SK-N-SH treated with all-trans-retinoic acid at 6 μM for 48 hours (cell line): Measurements from ENCODE around the gene FNBP1L.

Experiments used
- ARNTL ChIP-seq: fragments of 450-650 bp; formaldehyde crosslinking; IDR thresholded peaks from 2 replicates; pipeline ENCODE4 v1.5.0; 2020; ENCODE audit warnings: low read depth, mild to moderate bottlenecking, moderate library complexity, borderline replicate concordance
- ISL1 ChIP-seq: fragments of 250-450 bp; sonication (Bioruptor Pico); IDR thresholded peaks from 2 replicates; pipeline ENCODE4 v2.1.2; 2022; ENCODE audit warnings: mild to moderate bottlenecking, moderate library complexity
- ZFP30 ChIP-seq: fragments of 450-650 bp; formaldehyde crosslinking; IDR thresholded peaks from 2 replicates; pipeline ENCODE4 v1.5.0; 2022; ENCODE audit warnings: mild to moderate bottlenecking, moderate library complexity
- ZNF70 ChIP-seq: fragments of 450-650 bp; formaldehyde crosslinking; IDR thresholded peaks from 2 replicates; pipeline ENCODE4 v1.5.0; 2020; ENCODE audit warnings: mild to moderate bottlenecking, moderate library complexity
- TF ChIP-seq, protein P1 (sequence below): fragments of 250-450 bp; sonication (Bioruptor Pico); IDR thresholded peaks from 2 replicates; pipeline ENCODE4 v1.8.0; 2020; ENCODE audit warnings: mild to moderate bottlenecking, moderate library complexity, borderline replicate concordance

DNA sequence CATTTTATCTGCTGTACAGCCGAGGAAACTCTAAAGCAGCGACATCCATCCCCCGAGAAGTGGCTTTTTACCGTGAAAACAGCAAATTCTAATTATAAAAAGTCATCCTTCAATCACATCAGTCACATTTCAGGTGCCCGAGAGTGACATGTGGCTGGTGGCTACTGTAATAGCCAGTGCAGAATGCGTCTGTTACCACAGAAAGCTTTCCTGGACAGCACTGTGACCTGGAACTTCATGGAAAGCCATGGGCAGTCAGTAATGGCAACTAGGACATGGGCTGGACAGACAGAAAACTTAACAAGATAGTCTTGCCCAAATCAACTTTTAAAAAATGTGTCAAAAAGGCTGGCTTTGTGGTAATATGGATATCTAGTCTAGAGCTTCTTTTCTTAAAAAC, 127.1 kb downstream of the FNBP1L start:
- TF ChIP-seq ARNTL: no peak
- no peak for TF ChIP-seq ZNF70 (CRISPR knock-in tag)
- TF ChIP-seq ISL1: no peak
- TF ChIP-seq, protein P1, sequence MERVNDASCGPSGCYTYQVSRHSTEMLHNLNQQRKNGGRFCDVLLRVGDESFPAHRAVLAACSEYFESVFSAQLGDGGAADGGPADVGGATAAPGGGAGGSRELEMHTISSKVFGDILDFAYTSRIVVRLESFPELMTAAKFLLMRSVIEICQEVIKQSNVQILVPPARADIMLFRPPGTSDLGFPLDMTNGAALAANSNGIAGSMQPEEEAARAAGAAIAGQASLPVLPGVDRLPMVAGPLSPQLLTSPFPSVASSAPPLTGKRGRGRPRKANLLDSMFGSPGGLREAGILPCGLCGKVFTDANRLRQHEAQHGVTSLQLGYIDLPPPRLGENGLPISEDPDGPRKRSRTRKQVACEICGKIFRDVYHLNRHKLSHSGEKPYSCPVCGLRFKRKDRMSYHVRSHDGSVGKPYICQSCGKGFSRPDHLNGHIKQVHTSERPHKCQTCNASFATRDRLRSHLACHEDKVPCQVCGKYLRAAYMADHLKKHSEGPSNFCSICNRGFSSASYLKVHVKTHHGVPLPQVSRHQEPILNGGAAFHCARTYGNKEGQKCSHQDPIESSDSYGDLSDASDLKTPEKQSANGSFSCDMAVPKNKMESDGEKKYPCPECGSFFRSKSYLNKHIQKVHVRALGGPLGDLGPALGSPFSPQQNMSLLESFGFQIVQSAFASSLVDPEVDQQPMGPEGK: no peak
- TF ChIP-seq ZFP30 (CRISPR knock-in tag): no peak
